Measurements from ENCODE around the gene PLCH1.

Gene PLCH1

GRCh38 chr3:155525324-155525833 is 219.5 kb downstream of the PLCH1 start:
- DNase-seq = no peak

- DNase-seq = no peak
Measured at GRCh38 chr3:155520463-155520862, 224.4 kb downstream of the PLCH1 start.

GRCh38 chr3:155519078-155519477 is 225.8 kb downstream of the PLCH1 start:
- no peak for DNase-seq

- DNase-seq = no peak
Measured at GRCh38 chr3:155517903-155518302, 227.0 kb downstream of the PLCH1 start.

GRCh38 chr3:155516439-155516838 is 228.4 kb downstream of the PLCH1 start:
- no peak for DNase-seq

DNA sequence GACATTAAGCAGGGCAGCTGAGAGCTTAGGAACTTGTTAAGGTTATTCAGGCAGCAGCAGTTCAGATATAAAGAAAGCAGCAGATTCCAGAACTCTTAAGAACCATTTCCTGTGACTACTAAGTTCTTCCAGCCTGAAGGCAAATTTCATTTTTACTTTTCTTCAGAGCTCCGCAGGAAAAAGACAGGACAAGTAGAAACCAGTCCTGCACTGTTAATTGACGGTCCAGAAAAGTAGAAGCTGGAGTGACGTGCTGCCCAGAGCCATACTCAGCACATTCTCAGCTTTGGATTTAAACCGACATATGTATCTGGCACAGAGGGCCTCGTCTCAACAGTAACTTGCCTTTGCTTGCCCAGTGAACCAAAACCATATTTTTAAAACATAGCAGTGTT is 232.0 kb downstream of the PLCH1 start:
- DNase-seq = no peak

DNA sequence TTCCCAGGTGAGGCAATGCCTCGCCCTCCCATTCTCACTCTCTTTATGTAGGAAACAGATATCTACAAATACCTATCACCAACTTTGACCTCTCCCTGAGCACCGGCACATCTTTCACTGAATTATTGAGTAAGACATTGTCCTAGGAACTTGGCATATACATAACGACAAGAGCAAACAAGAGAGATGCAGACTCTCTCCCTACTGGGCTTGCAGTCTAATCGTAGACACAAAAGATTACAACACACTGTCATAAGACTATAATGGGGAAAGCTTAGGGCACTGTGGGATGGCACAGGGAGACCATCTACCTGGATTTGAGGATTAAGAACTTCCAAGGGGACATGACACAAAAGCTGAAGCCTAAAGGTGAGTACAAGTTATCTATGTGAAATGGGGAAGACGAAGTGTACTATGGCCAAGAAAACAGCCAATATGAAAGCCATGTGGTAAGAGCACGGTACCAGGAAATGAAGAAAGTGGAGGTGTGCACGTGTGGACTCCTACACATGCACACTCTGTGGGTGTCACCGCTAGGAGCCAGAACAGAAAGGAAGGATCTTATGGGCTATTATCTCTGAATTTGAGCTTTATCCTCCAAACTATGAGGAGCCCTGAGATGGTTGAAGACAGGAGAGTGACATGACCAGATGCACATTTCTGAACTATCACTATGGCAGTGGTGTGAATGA is 232.6 kb downstream of the PLCH1 start:
- DNase-seq = no peak

DNA sequence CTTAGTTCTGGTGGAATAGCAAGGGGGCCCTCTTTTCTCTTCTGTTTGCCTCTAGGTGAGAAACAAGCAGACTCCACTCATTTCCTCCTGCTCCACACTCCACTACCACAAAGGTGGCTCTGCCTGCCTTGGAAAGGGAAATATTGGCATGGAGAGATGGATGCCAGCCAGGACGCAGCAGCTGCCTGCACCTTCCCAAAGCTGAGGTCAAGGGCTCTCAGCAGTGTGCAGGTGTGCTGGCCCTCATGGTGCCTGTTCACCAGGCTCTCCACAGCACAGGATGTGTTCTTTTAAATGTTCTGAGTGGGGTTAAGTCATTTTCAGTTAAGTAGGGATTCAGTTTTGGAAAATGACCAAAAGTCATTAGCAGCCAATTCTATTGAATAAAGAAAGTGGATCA is 240.2 kb downstream of the PLCH1 start:
- DNase-seq = no peak

- DNase-seq = no peak
Measured at GRCh38 chr3:155502630-155503029, 242.2 kb downstream of the PLCH1 start.

- no peak for DNase-seq
Measured at GRCh38 chr3:155500194-155500818, 244.6 kb downstream of the PLCH1 start.

- DNase-seq = no peak
Measured at GRCh38 chr3:155497930-155498647, 246.8 kb downstream of the PLCH1 start.

DNA sequence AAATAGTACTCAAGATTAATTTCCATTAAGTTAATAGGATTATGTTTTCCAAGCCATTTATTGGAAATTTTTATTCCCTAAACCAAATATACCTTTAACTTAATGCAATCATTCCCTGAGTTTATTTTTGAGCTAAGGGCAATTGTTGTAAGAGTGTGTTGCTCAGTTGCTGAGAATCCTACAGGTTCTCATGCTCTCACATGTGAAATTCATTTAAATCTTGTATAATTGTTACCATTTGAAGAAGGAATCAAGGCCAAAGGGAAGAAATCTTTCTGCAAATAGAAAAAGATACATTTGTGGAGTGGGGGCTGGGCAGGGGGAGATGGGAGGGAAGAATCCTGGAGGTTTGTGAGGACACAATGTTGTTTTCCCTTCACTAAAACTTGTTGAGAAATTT is 248.7 kb downstream of the PLCH1 start:
- no peak for DNase-seq

GRCh38 chr3:155495387-155495786 is 249.5 kb downstream of the PLCH1 start:
- no peak for DNase-seq

GRCh38 chr3:155494332-155494731 is 250.5 kb downstream of the PLCH1 start:
- no peak for DNase-seq

GRCh38 chr3:155492841-155493240 is 252.0 kb downstream of the PLCH1 start:
- no peak for DNase-seq

DNA sequence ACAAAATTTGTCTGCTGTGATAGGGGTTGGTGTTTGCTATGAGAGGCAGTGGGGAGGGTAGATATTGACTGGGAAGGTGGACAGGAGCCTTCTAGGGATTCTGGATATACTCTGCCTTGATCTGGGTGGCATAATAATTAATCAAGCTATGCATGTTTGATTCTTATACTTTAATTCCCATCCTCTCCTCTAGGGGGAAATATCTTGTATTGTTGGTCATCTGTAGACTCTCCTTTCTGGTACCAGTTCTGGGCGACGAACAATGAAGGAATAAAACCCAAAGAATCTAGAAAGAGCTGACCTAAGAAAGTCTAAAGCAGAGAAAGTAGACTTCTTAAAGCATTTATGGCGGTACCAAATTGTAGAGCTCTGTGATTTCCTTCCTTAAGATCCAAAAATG is 253.2 kb downstream of the PLCH1 start:
- no peak for DNase-seq

- no peak for DNase-seq
Measured at GRCh38 chr3:155488671-155489070, 256.2 kb downstream of the PLCH1 start.

GRCh38 chr3:155485897-155486296 is 259.0 kb downstream of the PLCH1 start:
- DNase-seq = no peak

DNA sequence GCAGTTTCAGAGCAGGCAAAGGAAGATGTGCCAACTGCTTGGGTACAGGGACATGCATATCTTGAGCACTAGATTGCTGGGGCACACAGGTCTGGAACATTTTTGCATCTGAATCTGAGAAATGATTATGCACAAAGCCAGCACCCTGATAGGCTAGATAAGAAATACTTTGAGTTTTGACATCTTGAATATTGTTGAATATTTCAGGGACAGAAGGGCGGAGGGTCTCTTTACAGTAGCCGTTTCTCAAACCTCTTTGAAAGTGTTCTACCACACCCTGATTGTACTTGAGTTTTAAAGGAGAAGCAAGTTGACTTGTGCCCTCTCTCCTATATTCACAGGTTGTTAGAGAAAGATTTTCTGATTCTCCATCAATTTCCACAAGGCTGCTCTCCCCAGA is 263.3 kb downstream of the PLCH1 start:
- no peak for DNase-seq

DNA sequence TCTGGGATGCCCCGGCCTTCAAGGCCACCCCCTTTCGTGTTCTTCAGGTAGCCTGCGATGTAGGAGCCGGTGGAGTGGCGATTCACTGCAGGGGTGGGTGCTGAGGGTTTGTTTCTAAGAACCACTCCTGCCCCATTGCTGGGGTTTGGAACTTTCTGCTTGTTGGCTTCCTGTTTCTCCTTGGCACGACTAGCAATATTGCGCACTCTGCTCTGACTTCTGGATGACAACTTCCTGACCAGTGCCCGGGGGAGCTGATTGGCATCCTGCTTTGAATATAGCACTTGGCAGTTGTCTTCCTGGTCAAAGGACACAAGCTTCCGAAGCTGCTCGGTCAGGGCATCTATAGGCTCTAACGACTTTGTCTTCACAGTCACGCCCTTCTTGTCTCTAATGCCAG is 263.8 kb downstream of the PLCH1 start:
- DNase-seq = no peak

- no peak for DNase-seq
Measured at GRCh38 chr3:155465664-155466063, 279.2 kb downstream of the PLCH1 start.

- DNase-seq = no peak
Measured at GRCh38 chr3:155462672-155463071, 282.2 kb downstream of the PLCH1 start.

GRCh38 chr3:155457591-155457990 is 287.3 kb downstream of the PLCH1 start:
- DNase-seq = no peak

GRCh38 chr3:155455765-155456164 is 289.1 kb downstream of the PLCH1 start:
- DNase-seq = no peak

Data from effector CD8-positive, alpha-beta T cell (primary cell).